ENCODE measurements around the gene USP47. TPM values are rescaled to one million over a fixed set of nuclear protein-coding genes. Genes with fewer than 3 reads are reported as not detected.

The USP47 gene
- total and polyA plus RNA-seq, 7 experiments from 2014 or later: 42.1 to 72.4 (median 59.1) TPM

GRCh38 chr11:11843211-11843621, 1.4 kb downstream of the USP47 start:
- Mint-ChIP-seq H3K4me1 (peaks cover under 1 to 34% (median 4%) of the 10 kb centered on the region in 7 donors), H3K27ac (no peak overlapping the region), H3K36me3 (no peaks in the 10 kb centered on the region), H3K9me3 (peaks cover 0 to 2% (median 0%) of the 10 kb centered on the region in 11 donors), H3K27me3 (peaks cover 0 to 10% (median 8%) of the 10 kb centered on the region in 5 donors), H3K4me3 (no peak overlapping the region)
- DNase-seq (peak in 7 of 9 donors; percentile 44 to 65 (median 56)), ATAC-seq (peak; percentile 25)
- ChIA-PET CTCF (interaction anchor here (0.8 to 2.6 kb wide), 5 partner anchors 11 to 1092 kb away, joined by 3 to 12 read pairs (median 4); partner anchors contain the start of gene CTR9), POLR2A (interaction anchor here (0.6 to 4.2 kb wide), 12 partner anchors 8 to 1087 kb away, joined by 3 to 35 read pairs (median 4); partner anchors contain the start of genes EIF4G2 and ZBED5)
- no peaks in the 10 kb centered on the region for H3K9me3 ChIP-seq (ENCODE audit: control insufficient read depth in 2 of 3, low read length in 3 of 3)
- no peaks in the 10 kb centered on the region for H3K27me3 ChIP-seq (ENCODE audit: control insufficient read depth in 2 of 2, insufficient read depth in 2 of 2, low read length in 2 of 2)
- peaks cover 0 to 6% (median 0%) of the 10 kb centered on the region in 3 experiments for H3K36me3 ChIP-seq (ENCODE audit: control insufficient read depth in 2 of 3, insufficient read depth in 3 of 3, low read length in 3 of 3)
- intact Hi-C loops (cut with micrococcal nuclease): loop anchor here (1.0 to 10.0 kb wide), 22 partner anchors 13 to 1824 kb away; partner anchors contain the start of genes AMPD3 (in 2 of the 2), BMAL1 (in 2 of the 2), BTBD10 (in 2 of the 2) and CTR9 (in 2 of the 2)
- H3K4me1 ChIP-seq (ENCODE audit: control insufficient read depth in 2 of 2, insufficient read depth in 2 of 2, low read length in 2 of 2): peaks cover 30 to 38% of the 10 kb centered on the region in 2 donors
- peak overlapping the region; percentile 100 for H3K27ac ChIP-seq (ENCODE audit: low read depth, low read length)
- peak overlapping the region; percentile 76 for H3K4me3 ChIP-seq (ENCODE audit: low read length)

- ChIA-PET CTCF (interaction anchor here (1.0 to 2.6 kb wide), 4 partner anchors 11 to 45 kb away, joined by 3 to 12 read pairs (median 6); no protein-coding TSS in a partner anchor), POLR2A (interaction anchor here (0.6 to 4.2 kb wide), 10 partner anchors 7 to 1056 kb away, joined by 3 to 35 read pairs (median 4); partner anchors contain the start of genes EIF4G2 and ZBED5)
- DNase-seq (no peak), ATAC-seq (no peak)
- Mint-ChIP-seq H3K4me3 (no peak overlapping the region), H3K4me1 (peaks cover 4 to 38% (median 9%) of the 10 kb centered on the region in 7 donors), H3K27ac (no peak overlapping the region), H3K27me3 (peaks cover 0 to 5% (median 4%) of the 10 kb centered on the region in 5 donors), H3K36me3 (no peaks in the 10 kb centered on the region), H3K9me3 (peaks cover 0 to 2% (median 0%) of the 10 kb centered on the region in 11 donors)
- intact Hi-C loops (cut with micrococcal nuclease): loop anchor here (1.0 to 10.0 kb wide), 22 partner anchors 13 to 1824 kb away; partner anchors contain the start of genes AMPD3 (in 2 of the 2), BMAL1 (in 2 of the 2), BTBD10 (in 2 of the 2) and CTR9 (in 2 of the 2)
- peaks cover 0 to 6% (median 0%) of the 10 kb centered on the region in 3 experiments for H3K36me3 ChIP-seq (ENCODE audit: control insufficient read depth in 2 of 3, insufficient read depth in 3 of 3, low read length in 3 of 3)
- peak overlapping the region; percentile 76 for H3K4me3 ChIP-seq (ENCODE audit: low read length)
- H3K27ac ChIP-seq (ENCODE audit: low read depth, low read length): peak overlapping the region; percentile 100
- H3K9me3 ChIP-seq (ENCODE audit: control insufficient read depth in 2 of 3, low read length in 3 of 3): no peaks in the 10 kb centered on the region
- H3K27me3 ChIP-seq (ENCODE audit: control insufficient read depth in 2 of 2, insufficient read depth in 2 of 2, low read length in 2 of 2): no peaks in the 10 kb centered on the region
- H3K4me1 ChIP-seq (ENCODE audit: control insufficient read depth in 2 of 2, insufficient read depth in 2 of 2, low read length in 2 of 2): peaks cover 32 to 41% of the 10 kb centered on the region in 2 donors
Measured at GRCh38 chr11:11843642-11844041, 1.9 kb downstream of the USP47 start.

GRCh38 chr11:11844272-11844671, 2.5 kb downstream of the USP47 start:
- Histone ChIP-seq H3K4me1 (ENCODE audit: control insufficient read depth in 2 of 2, insufficient read depth in 2 of 2, low read length in 2 of 2) (peaks cover 39 to 48% of the 10 kb centered on the region in 2 donors), H3K4me3 (ENCODE audit: low read length) (peak overlapping the region; percentile 76), H3K27me3 (ENCODE audit: control insufficient read depth in 2 of 2, insufficient read depth in 2 of 2, low read length in 2 of 2) (no peaks in the 10 kb centered on the region), H3K27ac (ENCODE audit: low read depth, low read length) (peak overlapping the region; percentile 100), H3K9me3 (ENCODE audit: control insufficient read depth in 2 of 3, low read length in 3 of 3) (no peaks in the 10 kb centered on the region), H3K36me3 (ENCODE audit: control insufficient read depth in 2 of 3, insufficient read depth in 3 of 3, low read length in 3 of 3) (peaks cover 0 to 6% (median 0%) of the 10 kb centered on the region in 3 experiments)
- DNase-seq: no peak
- Mint-ChIP-seq H3K4me1 (peaks cover 10 to 43% (median 15%) of the 10 kb centered on the region in 7 donors), H3K27ac (no peak overlapping the region), H3K4me3 (no peak overlapping the region), H3K9me3 (peaks cover 0 to 2% (median 0%) of the 10 kb centered on the region in 11 donors), H3K36me3 (no peaks in the 10 kb centered on the region), H3K27me3 (no peaks in the 10 kb centered on the region)
- no peak for ATAC-seq
- CTCF ChIA-PET: interaction anchor here (1.2 to 2.4 kb wide), 2 partner anchors 46 to 55 kb away, joined by 3 to 12 read pairs; no protein-coding TSS in a partner anchor
- intact Hi-C loops (cut with micrococcal nuclease): loop anchor here (5.0 to 10.0 kb wide), 13 partner anchors 53 to 1823 kb away; partner anchors contain the start of genes AMPD3 (in 2 of the 2), BMAL1 (in 2 of the 2), BTBD10 (in 1 of the 2) and CTR9 (in 1 of the 2)
- POLR2A ChIA-PET: interaction anchor here (0.9 to 4.2 kb wide), 4 partner anchors 10 to 1036 kb away, joined by 4 to 35 read pairs (median 14); partner anchors contain the start of gene EIF4G2

- peaks cover 43 to 56% of the 10 kb centered on the region in 2 donors for H3K4me1 ChIP-seq (ENCODE audit: control insufficient read depth in 2 of 2, insufficient read depth in 2 of 2, low read length in 2 of 2)
- no peak for DNase-seq
- Mint-ChIP-seq H3K27ac (peak overlapping the region in 2 of 9 donors; percentile 67 to 94), H3K9me3 (peaks cover 0 to 2% (median 0%) of the 10 kb centered on the region in 11 donors), H3K4me3 (peak overlapping the region in 1 of 10 donors; percentile 74), H3K36me3 (no peaks in the 10 kb centered on the region), H3K4me1 (peaks cover 18 to 51% (median 23%) of the 10 kb centered on the region in 7 donors), H3K27me3 (no peaks in the 10 kb centered on the region)
- H3K4me3 ChIP-seq (ENCODE audit: low read length): no peak overlapping the region
- intact Hi-C loops (cut with micrococcal nuclease): loop anchor here (10.0 kb wide), 2 partner anchors 350 to 520 kb away; no protein-coding TSS in a partner anchor
- H3K27ac ChIP-seq (ENCODE audit: low read depth, low read length): peak overlapping the region; percentile 100
- H3K27me3 ChIP-seq (ENCODE audit: control insufficient read depth in 2 of 2, insufficient read depth in 2 of 2, low read length in 2 of 2): no peaks in the 10 kb centered on the region
- no peak for ATAC-seq
- CTCF ChIA-PET: interaction anchor here (1.2 to 2.4 kb wide), 2 partner anchors 46 to 56 kb away, joined by 3 to 12 read pairs; no protein-coding TSS in a partner anchor
- POLR2A ChIA-PET: interaction anchor here (0.9 kb wide), 1 partner anchor 10 kb away, joined by 5 read pairs; no protein-coding TSS in a partner anchor
- peaks cover 0 to 6% (median 0%) of the 10 kb centered on the region in 3 experiments for H3K36me3 ChIP-seq (ENCODE audit: control insufficient read depth in 2 of 3, insufficient read depth in 3 of 3, low read length in 3 of 3)
- H3K9me3 ChIP-seq (ENCODE audit: control insufficient read depth in 2 of 3, low read length in 3 of 3): no peaks in the 10 kb centered on the region
Measured at GRCh38 chr11:11845071-11845470, 3.3 kb downstream of the USP47 start.

GRCh38 chr11:11845551-11845950, 3.8 kb downstream of the USP47 start:
- ChIA-PET POLR2A (no interaction called here), CTCF (interaction anchor here (1.2 to 2.4 kb wide), 2 partner anchors 47 to 57 kb away, joined by 3 to 12 read pairs; no protein-coding TSS in a partner anchor)
- no peaks in the 10 kb centered on the region for H3K9me3 ChIP-seq (ENCODE audit: control insufficient read depth in 2 of 3, low read length in 3 of 3)
- DNase-seq: no peak
- H3K36me3 Mint-ChIP-seq: no peaks in the 10 kb centered on the region
- peaks cover 43 to 58% of the 10 kb centered on the region in 2 donors for H3K4me1 ChIP-seq (ENCODE audit: control insufficient read depth in 2 of 2, insufficient read depth in 2 of 2, low read length in 2 of 2)
- intact Hi-C loops (cut with micrococcal nuclease): loop anchor here (10.0 kb wide), 2 partner anchors 349 to 519 kb away; no protein-coding TSS in a partner anchor
- H3K4me3 Mint-ChIP-seq: peak overlapping the region in 1 of 10 donors; percentile 64
- no peaks in the 10 kb centered on the region for H3K27me3 Mint-ChIP-seq
- no peaks in the 10 kb centered on the region for H3K27me3 ChIP-seq (ENCODE audit: control insufficient read depth in 2 of 2, insufficient read depth in 2 of 2, low read length in 2 of 2)
- H3K36me3 ChIP-seq (ENCODE audit: control insufficient read depth in 2 of 3, insufficient read depth in 3 of 3, low read length in 3 of 3): peaks cover 0 to 6% (median 0%) of the 10 kb centered on the region in 3 experiments
- no peak overlapping the region for H3K4me3 ChIP-seq (ENCODE audit: low read length)
- no peak for ATAC-seq
- peaks cover 0 to 3% (median 0%) of the 10 kb centered on the region in 11 donors for H3K9me3 Mint-ChIP-seq
- H3K27ac ChIP-seq (ENCODE audit: low read depth, low read length): peak overlapping the region; percentile 100
- H3K27ac Mint-ChIP-seq: peak overlapping the region in 3 of 9 donors; percentile 63 to 94 (median 67)
- peaks cover 22 to 56% (median 28%) of the 10 kb centered on the region in 7 donors for H3K4me1 Mint-ChIP-seq

GRCh38 chr11:11847082-11847481, 5.3 kb downstream of the USP47 start:
- peaks cover 36 to 62% (median 39%) of the 10 kb centered on the region in 7 donors for H3K4me1 Mint-ChIP-seq

More at GRCh38 chr11:11847082-11847481, 5.3 kb downstream of the USP47 start:
- intact Hi-C loops (cut with micrococcal nuclease): loop anchor here (10.0 kb wide), 2 partner anchors 348 to 518 kb away; no protein-coding TSS in a partner anchor
- Mint-ChIP-seq H3K36me3 (no peaks in the 10 kb centered on the region), H3K9me3 (peaks cover 0 to 1% (median 0%) of the 10 kb centered on the region in 11 donors), H3K4me3 (peak overlapping the region in 5 of 10 donors; percentile 8 to 65 (median 56)), H3K27ac (peak overlapping the region in 5 of 9 donors; percentile 13 to 46 (median 44)), H3K27me3 (no peaks in the 10 kb centered on the region)
- CTCF ChIA-PET: interaction anchor here (0.5 to 1.7 kb wide), 4 partner anchors 12 to 1079 kb away, joined by 3 to 7 read pairs (median 3); no protein-coding TSS in a partner anchor
- Histone ChIP-seq H3K4me1 (ENCODE audit: control insufficient read depth in 2 of 2, insufficient read depth in 2 of 2, low read length in 2 of 2) (peaks cover 44 to 63% of the 10 kb centered on the region in 2 donors), H3K27me3 (ENCODE audit: control insufficient read depth in 2 of 2, insufficient read depth in 2 of 2, low read length in 2 of 2) (no peaks in the 10 kb centered on the region), H3K27ac (ENCODE audit: low read depth, low read length) (no peak overlapping the region), H3K36me3 (ENCODE audit: control insufficient read depth in 2 of 3, insufficient read depth in 3 of 3, low read length in 3 of 3) (peaks cover 0 to 4% (median 0%) of the 10 kb centered on the region in 3 experiments), H3K9me3 (ENCODE audit: control insufficient read depth in 2 of 3, low read length in 3 of 3) (no peaks in the 10 kb centered on the region), H3K4me3 (ENCODE audit: low read length) (no peak overlapping the region)
- no peak for DNase-seq
- POLR2A ChIA-PET: interaction anchor here (0.5 to 0.6 kb wide), 2 partner anchors 15 to 603 kb away, joined by 3 read pairs; no protein-coding TSS in a partner anchor
- ATAC-seq: no peak

Data from naive thymus-derived CD4-positive, alpha-beta T cell (primary cell).